ENCODE measurements around the gene HS6ST1.

The HS6ST1 gene

DNA sequence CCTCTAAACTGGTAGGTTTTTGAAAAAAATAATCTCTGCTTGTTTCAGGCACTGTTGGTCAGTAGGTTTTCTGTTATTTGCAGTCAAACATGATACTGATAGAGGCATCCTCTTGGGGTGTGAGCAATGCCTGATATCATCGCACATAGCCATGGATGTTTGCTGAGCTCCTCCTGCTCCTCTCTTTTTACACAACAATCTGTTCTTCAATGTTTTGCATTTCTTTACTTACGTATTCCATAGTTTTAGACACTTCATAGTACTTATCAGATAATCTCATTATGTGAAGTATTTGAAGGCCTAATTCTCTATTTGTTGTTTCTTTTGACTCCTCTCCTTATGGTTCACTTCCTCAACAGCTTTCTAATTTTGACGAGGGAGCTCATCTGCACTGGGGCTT, 23.0 kb upstream of the HS6ST1 start:
- no peak for ATAC-seq
- TF ChIP-seq ZNF565 (CRISPR knock-in tag; conservative IDR thresholded peaks at IDR 0.05; ENCODE audit: low read depth) (no peak), TOX (CRISPR knock-in tag; IDR thresholded peaks at IDR 0.05; ENCODE audit: borderline replicate concordance) (no peak), RARB (CRISPR knock-in tag; IDR thresholded peaks at IDR 0.05) (no peak), SNAI2 (CRISPR knock-in tag; IDR thresholded peaks at IDR 0.05) (no peak), GLIS3 (CRISPR knock-in tag; IDR thresholded peaks at IDR 0.05) (no peak), ESRRG (CRISPR knock-in tag; IDR thresholded peaks at IDR 0.05) (no peak), ZFP3 (CRISPR knock-in tag; IDR thresholded peaks at IDR 0.05) (no peak), ZC3H10 (CRISPR knock-in tag; IDR thresholded peaks at IDR 0.05) (no peak), BACH2 (CRISPR knock-in tag; IDR thresholded peaks at IDR 0.05; ENCODE audit: borderline replicate concordance) (no peak)
- TF ChIP-seq, protein P1, sequence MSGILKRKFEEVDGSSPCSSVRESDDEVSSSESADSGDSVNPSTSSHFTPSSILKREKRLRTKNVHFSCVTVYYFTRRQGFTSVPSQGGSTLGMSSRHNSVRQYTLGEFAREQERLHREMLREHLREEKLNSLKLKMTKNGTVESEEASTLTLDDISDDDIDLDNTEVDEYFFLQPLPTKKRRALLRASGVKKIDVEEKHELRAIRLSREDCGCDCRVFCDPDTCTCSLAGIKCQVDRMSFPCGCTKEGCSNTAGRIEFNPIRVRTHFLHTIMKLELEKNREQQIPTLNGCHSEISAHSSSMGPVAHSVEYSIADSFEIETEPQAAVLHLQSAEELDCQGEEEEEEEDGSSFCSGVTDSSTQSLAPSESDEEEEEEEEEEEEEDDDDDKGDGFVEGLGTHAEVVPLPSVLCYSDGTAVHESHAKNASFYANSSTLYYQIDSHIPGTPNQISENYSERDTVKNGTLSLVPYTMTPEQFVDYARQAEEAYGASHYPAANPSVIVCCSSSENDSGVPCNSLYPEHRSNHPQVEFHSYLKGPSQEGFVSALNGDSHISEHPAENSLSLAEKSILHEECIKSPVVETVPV (CRISPR knock-in tag; IDR thresholded peaks at IDR 0.05): no peak
- TF ChIP-seq, protein P2, sequence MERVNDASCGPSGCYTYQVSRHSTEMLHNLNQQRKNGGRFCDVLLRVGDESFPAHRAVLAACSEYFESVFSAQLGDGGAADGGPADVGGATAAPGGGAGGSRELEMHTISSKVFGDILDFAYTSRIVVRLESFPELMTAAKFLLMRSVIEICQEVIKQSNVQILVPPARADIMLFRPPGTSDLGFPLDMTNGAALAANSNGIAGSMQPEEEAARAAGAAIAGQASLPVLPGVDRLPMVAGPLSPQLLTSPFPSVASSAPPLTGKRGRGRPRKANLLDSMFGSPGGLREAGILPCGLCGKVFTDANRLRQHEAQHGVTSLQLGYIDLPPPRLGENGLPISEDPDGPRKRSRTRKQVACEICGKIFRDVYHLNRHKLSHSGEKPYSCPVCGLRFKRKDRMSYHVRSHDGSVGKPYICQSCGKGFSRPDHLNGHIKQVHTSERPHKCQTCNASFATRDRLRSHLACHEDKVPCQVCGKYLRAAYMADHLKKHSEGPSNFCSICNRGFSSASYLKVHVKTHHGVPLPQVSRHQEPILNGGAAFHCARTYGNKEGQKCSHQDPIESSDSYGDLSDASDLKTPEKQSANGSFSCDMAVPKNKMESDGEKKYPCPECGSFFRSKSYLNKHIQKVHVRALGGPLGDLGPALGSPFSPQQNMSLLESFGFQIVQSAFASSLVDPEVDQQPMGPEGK (CRISPR knock-in tag; IDR thresholded peaks at IDR 0.05; ENCODE audit: borderline replicate concordance): no peak

DNA sequence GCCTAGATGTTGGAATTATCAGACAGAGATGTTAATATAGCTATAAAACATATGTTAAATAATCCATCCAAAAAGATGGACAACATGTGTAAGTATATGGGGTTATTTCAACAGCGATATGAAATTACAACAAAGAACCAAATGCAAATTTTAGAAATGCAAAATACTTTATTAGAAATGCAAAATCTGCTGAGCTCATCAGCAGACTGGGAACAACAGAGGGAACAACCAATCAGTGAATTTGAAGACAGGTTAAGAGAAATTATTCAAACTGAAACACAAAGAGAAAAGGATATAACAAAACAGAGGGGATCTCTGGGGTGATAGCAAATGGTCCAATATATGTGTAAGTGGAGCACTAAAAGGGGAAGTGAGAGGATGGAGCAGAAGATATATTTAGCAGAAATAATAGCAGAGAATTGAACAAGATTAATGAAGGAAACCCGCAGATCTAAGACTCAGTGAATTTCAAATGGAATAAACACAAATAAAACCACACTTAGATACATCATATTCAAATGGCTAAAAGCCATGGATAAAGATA, 13.5 kb upstream of the HS6ST1 start:
- TF ChIP-seq, protein P3, sequence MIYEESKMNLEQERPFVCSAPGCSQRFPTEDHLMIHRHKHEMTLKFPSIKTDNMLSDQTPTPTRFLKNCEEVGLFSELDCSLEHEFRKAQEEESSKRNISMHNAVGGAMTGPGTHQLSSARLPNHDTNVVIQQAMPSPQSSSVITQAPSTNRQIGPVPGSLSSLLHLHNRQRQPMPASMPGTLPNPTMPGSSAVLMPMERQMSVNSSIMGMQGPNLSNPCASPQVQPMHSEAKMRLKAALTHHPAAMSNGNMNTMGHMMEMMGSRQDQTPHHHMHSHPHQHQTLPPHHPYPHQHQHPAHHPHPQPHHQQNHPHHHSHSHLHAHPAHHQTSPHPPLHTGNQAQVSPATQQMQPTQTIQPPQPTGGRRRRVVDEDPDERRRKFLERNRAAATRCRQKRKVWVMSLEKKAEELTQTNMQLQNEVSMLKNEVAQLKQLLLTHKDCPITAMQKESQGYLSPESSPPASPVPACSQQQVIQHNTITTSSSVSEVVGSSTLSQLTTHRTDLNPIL (CRISPR knock-in tag; IDR thresholded peaks at IDR 0.05; ENCODE audit: low read depth): no peak
- TF ChIP-seq GLIS3 (CRISPR knock-in tag; IDR thresholded peaks at IDR 0.05): no peak
- no peak for TF ChIP-seq ZFP3 (CRISPR knock-in tag; IDR thresholded peaks at IDR 0.05)
- TF ChIP-seq ZNF8 (CRISPR knock-in tag; IDR thresholded peaks at IDR 0.05): no peak
- no peak for TF ChIP-seq CSDC2 (CRISPR knock-in tag; IDR thresholded peaks at IDR 0.05)
- ATAC-seq: no peak

DNA sequence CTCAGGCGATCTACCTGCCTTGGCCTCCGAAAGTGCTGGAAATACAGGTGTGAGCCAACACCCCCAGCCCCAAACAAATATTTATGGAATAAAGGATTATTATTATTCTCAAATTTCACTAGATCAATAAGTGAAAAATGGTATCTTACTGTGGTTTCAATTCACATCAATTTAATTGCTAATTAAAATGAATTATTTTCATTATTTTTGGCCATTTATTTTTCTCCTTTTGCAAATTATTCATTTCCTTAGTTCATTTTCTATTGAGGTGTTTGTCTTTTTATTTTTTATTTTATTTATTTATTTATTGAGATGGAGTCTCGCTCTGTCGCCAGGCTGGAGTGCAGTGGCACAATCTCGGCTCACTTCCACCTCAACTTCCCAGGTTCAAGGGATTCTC, 11.9 kb upstream of the HS6ST1 start:
- ATAC-seq: no peak
- no peak for TF ChIP-seq ESRRG (CRISPR knock-in tag; IDR thresholded peaks at IDR 0.05)
- no peak for TF ChIP-seq TCF4 (CRISPR knock-in tag; IDR thresholded peaks at IDR 0.05; ENCODE audit: borderline replicate concordance)
- TF ChIP-seq, protein P2 (CRISPR knock-in tag; IDR thresholded peaks at IDR 0.05; ENCODE audit: borderline replicate concordance): no peak
- no peak for TF ChIP-seq SNAI2 (CRISPR knock-in tag; IDR thresholded peaks at IDR 0.05)
- no peak for TF ChIP-seq BACH2 (CRISPR knock-in tag; IDR thresholded peaks at IDR 0.05; ENCODE audit: borderline replicate concordance)
- TF ChIP-seq, protein P4, sequence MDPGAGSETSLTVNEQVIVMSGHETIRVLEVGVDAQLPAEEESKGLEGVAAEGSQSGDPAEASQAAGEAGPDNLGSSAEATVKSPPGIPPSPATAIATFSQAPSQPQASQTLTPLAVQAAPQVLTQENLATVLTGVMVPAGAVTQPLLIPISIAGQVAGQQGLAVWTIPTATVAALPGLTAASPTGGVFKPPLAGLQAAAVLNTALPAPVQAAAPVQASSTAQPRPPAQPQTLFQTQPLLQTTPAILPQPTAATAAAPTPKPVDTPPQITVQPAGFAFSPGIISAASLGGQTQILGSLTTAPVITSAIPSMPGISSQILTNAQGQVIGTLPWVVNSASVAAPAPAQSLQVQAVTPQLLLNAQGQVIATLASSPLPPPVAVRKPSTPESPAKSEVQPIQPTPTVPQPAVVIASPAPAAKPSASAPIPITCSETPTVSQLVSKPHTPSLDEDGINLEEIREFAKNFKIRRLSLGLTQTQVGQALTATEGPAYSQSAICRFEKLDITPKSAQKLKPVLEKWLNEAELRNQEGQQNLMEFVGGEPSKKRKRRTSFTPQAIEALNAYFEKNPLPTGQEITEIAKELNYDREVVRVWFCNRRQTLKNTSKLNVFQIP (CRISPR knock-in tag; IDR thresholded peaks at IDR 0.05; ENCODE audit: borderline replicate concordance, low read depth): no peak
- TF ChIP-seq OSR1 (CRISPR knock-in tag; IDR thresholded peaks at IDR 0.05): no peak

DNA sequence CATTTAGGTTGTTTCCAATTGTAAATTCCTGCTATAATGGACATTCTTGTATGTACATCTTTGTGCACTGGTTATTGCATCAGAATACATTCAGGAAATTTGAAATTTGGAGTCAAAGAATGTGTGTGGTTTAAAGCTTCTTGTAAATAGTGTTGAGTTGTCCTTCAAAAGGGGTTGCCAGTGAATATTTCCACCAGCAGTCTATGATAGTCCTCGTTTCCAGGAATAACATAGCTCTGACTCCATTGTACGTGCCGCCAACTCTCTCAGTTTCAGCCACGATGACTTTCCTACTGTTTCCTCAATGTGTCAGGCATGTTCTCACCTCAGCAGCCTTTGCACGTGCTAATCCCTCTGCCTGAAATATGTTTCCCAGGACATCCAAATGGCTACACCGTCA, 10.9 kb upstream of the HS6ST1 start:
- no peak for TF ChIP-seq PPARA (CRISPR knock-in tag; IDR thresholded peaks at IDR 0.05; ENCODE audit: borderline replicate concordance)
- TF ChIP-seq, protein P5, sequence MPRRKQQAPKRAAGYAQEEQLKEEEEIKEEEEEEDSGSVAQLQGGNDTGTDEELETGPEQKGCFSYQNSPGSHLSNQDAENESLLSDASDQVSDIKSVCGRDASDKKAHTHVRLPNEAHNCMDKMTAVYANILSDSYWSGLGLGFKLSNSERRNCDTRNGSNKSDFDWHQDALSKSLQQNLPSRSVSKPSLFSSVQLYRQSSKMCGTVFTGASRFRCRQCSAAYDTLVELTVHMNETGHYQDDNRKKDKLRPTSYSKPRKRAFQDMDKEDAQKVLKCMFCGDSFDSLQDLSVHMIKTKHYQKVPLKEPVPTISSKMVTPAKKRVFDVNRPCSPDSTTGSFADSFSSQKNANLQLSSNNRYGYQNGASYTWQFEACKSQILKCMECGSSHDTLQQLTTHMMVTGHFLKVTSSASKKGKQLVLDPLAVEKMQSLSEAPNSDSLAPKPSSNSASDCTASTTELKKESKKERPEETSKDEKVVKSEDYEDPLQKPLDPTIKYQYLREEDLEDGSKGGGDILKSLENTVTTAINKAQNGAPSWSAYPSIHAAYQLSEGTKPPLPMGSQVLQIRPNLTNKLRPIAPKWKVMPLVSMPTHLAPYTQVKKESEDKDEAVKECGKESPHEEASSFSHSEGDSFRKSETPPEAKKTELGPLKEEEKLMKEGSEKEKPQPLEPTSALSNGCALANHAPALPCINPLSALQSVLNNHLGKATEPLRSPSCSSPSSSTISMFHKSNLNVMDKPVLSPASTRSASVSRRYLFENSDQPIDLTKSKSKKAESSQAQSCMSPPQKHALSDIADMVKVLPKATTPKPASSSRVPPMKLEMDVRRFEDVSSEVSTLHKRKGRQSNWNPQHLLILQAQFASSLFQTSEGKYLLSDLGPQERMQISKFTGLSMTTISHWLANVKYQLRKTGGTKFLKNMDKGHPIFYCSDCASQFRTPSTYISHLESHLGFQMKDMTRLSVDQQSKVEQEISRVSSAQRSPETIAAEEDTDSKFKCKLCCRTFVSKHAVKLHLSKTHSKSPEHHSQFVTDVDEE (CRISPR knock-in tag; IDR thresholded peaks at IDR 0.05): no peak
- TF ChIP-seq, protein P1 (CRISPR knock-in tag; IDR thresholded peaks at IDR 0.05): no peak
- no peak for TF ChIP-seq ESRRG (CRISPR knock-in tag; IDR thresholded peaks at IDR 0.05)
- no peak for ATAC-seq
